CD4-positive, CD25-positive, alpha-beta regulatory T cell (primary cell): Measurements from ENCODE around the gene FAM149B1. TPM values are rescaled to one million over a fixed set of nuclear protein-coding genes. Genes with fewer than 3 reads are reported as not detected.

ENCODE experiments used
- ATAC-seq, 2 donors: fragments of 150-1000 bp; cut with Tn5 transposase; one replicate each; pipeline ENCODE4 v1.10.0; 2021; ENCODE audit warnings: low read depth in 2 of 2, moderate number of reproducible peaks in 2 of 2, moderate library complexity in 1 of 2
- DNase-seq, 3 donors: peaks; one replicate each; pipeline versions ENCODE4 v3.0.0 to v3.0.0-alpha.2; 2012 to 2022; ENCODE audit warnings: mixed read lengths in 1 of 3
- H3K27ac ChIP-seq: one replicate; pipeline ENCODE4 v1.7.0; 2013; ENCODE audit warnings: mild to moderate bottlenecking, low read length; ENCODE audit not compliant: insufficient read depth, poor library complexity, severe bottlenecking
- H3K27me3 ChIP-seq: one replicate; pipeline ENCODE4 v1.7.0; 2013; ENCODE audit warnings: low read length; ENCODE audit not compliant: control insufficient read depth, insufficient read depth
- H3K36me3 ChIP-seq: one replicate; pipeline ENCODE4 v1.7.0; 2013; ENCODE audit warnings: mild to moderate bottlenecking, low read length, moderate library complexity; ENCODE audit not compliant: control insufficient read depth, insufficient read depth
- H3K4me1 ChIP-seq: 2 replicates; pipeline ENCODE4 v1.7.0; 2013; ENCODE audit warnings: mild to moderate bottlenecking, low read length; ENCODE audit not compliant: insufficient read depth, control insufficient read depth, poor library complexity, severe bottlenecking
- H3K4me3 ChIP-seq: one replicate; pipeline ENCODE4 v1.7.0; 2013; ENCODE audit warnings: low read depth, mild to moderate bottlenecking, low read length, moderate library complexity
- H3K9me3 ChIP-seq, 2 experiments: 1 replicate in 1 of 2; 2 replicates in 1 of 2; pipeline ENCODE4 v1.7.0; 2013; ENCODE audit warnings: low read length in 2 of 2, mild to moderate bottlenecking in 1 of 2, moderate library complexity in 1 of 2; ENCODE audit not compliant: control insufficient read depth in 2 of 2
- H3K27ac Mint-ChIP-seq, 3 donors: one replicate each; pipeline ENCODE4 v1.8.0; 2020 to 2022; ENCODE audit warnings: mild to moderate bottlenecking in 3 of 3, mixed read lengths in 3 of 3, moderate library complexity in 2 of 3
- H3K27me3 Mint-ChIP-seq: one replicate; pipeline ENCODE4 v1.8.0; 2022; ENCODE audit warnings: mild to moderate bottlenecking, mixed read lengths
- H3K36me3 Mint-ChIP-seq: one replicate; pipeline ENCODE4 v1.8.0; 2020; ENCODE audit warnings: mixed read lengths
- H3K4me1 Mint-ChIP-seq, 4 donors: one replicate each; pipeline ENCODE4 v1.8.0; 2020 to 2022; ENCODE audit warnings: mixed read lengths in 4 of 4, mild to moderate bottlenecking in 1 of 4
- H3K4me3 Mint-ChIP-seq, 4 donors: one replicate each; pipeline ENCODE4 v1.8.0; 2020 to 2022; ENCODE audit warnings: mild to moderate bottlenecking in 4 of 4, mixed read lengths in 4 of 4, moderate library complexity in 3 of 4
- H3K9me3 Mint-ChIP-seq, 7 donors: one replicate each; pipeline ENCODE4 v1.8.0; 2020 to 2022; ENCODE audit warnings: mixed read lengths in 7 of 7, mild to moderate bottlenecking in 3 of 7, moderate library complexity in 2 of 7
- polyA plus RNA-seq, 4 donors: library from polyadenylated mRNA; unstranded; fragments of 300-500 nt; fragmentation: Illumina TruSeq; gene quantifications; one replicate each; pipeline ENCODE4 v1.2.3, GENCODE V29; 2021
- total RNA-seq: library from RNA; stranded (reverse); gene quantifications from one replicate; pipeline ENCODE4 v1.2.3, GENCODE V29; 2022

Gene FAM149B1
- total and polyA plus RNA-seq, 5 donors from 2014 or later, result 4.9 to 10.1 (median 5.2) TPM

DNA sequence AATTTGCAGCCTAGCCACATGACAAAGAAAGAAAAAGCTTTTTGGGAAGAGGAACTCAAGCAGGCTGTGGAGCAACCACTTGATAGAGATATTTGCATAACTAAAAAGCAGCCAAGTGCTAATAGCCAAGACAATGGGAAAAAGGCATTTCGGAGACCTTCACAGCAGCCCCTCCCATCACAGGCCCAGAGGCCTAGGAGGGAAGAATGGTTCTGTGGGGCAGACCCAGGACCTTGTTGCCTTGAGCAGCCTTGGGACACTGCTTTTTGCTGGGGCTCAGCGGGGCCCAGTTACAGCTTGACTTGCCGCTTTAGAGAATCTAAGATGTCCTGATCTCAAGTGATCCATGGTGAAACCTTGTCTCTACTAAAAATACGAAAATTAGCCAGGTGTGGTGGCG lies 38.5 kb downstream of the FAM149B1 start:
- H3K27ac Mint-ChIP-seq, result no peak overlapping the region
- ATAC-seq (no peak), DNase-seq (no peak)
- no peak overlapping the region for H3K4me3 Mint-ChIP-seq
- no peaks in the 10 kb centered on the region for H3K4me1 Mint-ChIP-seq
- no peaks in the 10 kb centered on the region for H3K27me3 Mint-ChIP-seq
- H3K27ac ChIP-seq, result no peak overlapping the region
- H3K9me3 ChIP-seq, result no peaks in the 10 kb centered on the region
- H3K36me3 ChIP-seq, result peaks cover 6% of the 10 kb centered on the region
- no peaks in the 10 kb centered on the region for H3K27me3 ChIP-seq
- no peaks in the 10 kb centered on the region for H3K4me1 ChIP-seq
- no peak overlapping the region for H3K4me3 ChIP-seq
- peaks cover 26% of the 10 kb centered on the region for H3K36me3 Mint-ChIP-seq
- peaks cover 0 to 5% (median 0%) of the 10 kb centered on the region in 7 donors for H3K9me3 Mint-ChIP-seq

DNA sequence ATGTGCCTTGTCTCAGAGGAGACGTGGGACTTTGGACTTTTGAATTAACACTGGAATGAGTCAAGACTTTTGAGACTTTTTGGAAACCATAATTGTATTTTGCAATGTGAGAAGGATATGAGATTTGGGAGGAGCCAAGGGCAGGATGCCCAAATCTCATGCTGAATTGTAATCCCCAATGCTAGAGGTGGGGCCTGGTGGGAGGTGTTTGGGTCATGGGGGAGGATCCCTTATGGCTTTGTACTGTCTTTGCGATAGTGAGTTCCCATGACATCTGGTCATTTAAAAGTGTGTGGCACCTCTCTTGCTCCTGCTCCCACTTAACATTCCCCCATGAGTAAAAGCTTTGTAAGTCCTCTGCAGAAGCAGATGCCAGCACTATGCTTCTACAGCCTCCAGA lies 40.0 kb downstream of the FAM149B1 start:
- H3K27me3 ChIP-seq, result no peaks in the 10 kb centered on the region
- no peaks in the 10 kb centered on the region for H3K4me1 Mint-ChIP-seq
- no peaks in the 10 kb centered on the region for H3K9me3 ChIP-seq
- DNase-seq (no peak), ATAC-seq (no peak)
- no peak overlapping the region for H3K27ac ChIP-seq
- peaks cover 28% of the 10 kb centered on the region for H3K36me3 Mint-ChIP-seq
- H3K4me3 ChIP-seq, result no peak overlapping the region
- no peak overlapping the region for H3K4me3 Mint-ChIP-seq
- H3K36me3 ChIP-seq, result peaks cover 6% of the 10 kb centered on the region
- no peaks in the 10 kb centered on the region for H3K27me3 Mint-ChIP-seq
- H3K9me3 Mint-ChIP-seq, result peaks cover 0 to 5% (median 0%) of the 10 kb centered on the region in 7 donors
- no peaks in the 10 kb centered on the region for H3K4me1 ChIP-seq
- no peak overlapping the region for H3K27ac Mint-ChIP-seq

DNA sequence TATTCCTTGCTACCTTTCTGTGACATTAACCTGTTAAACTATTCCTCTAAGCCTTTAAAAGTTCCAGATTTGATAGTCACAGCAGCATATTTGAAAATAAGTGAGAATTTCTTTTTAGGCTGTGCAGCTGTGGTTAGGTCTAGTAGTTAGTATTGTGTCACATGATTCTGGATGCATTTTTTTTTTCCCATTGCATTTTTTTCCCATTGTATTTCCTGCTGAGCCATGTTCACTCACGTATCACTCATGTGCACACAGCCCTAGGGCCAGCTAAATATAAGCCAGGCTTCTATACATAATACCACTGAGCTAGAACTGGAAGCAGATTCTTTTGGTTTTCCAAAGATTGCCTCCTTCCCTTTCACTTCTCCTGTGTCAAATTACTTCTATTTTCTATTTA lies 41.8 kb downstream of the FAM149B1 start:
- H3K4me1 ChIP-seq, result no peaks in the 10 kb centered on the region
- DNase-seq, result no peak
- Mint-ChIP-seq H3K4me1 (no peaks in the 10 kb centered on the region), H3K9me3 (peaks cover 0 to 5% (median 0%) of the 10 kb centered on the region in 7 donors), H3K27ac (peak overlapping the region in 1 of 3 donors; percentile 42), H3K27me3 (no peaks in the 10 kb centered on the region), H3K4me3 (no peak overlapping the region), H3K36me3 (peaks cover 40% of the 10 kb centered on the region)
- H3K4me3 ChIP-seq, result no peak overlapping the region
- no peaks in the 10 kb centered on the region for H3K27me3 ChIP-seq
- no peak overlapping the region for H3K27ac ChIP-seq
- ATAC-seq, result no peak
- H3K36me3 ChIP-seq, result peaks cover 6% of the 10 kb centered on the region
- no peaks in the 10 kb centered on the region for H3K9me3 ChIP-seq

GRCh38 chr10:73210395-73211105 lies 42.6 kb downstream of the FAM149B1 start:
- Mint-ChIP-seq H3K4me3 (no peak overlapping the region), H3K36me3 (peaks cover 36% of the 10 kb centered on the region), H3K4me1 (no peaks in the 10 kb centered on the region), H3K27ac (no peak overlapping the region), H3K27me3 (no peaks in the 10 kb centered on the region), H3K9me3 (peaks cover 0 to 5% (median 0%) of the 10 kb centered on the region in 7 donors)
- ATAC-seq (no peak), DNase-seq (no peak)
- Histone ChIP-seq H3K36me3 (peaks cover 6% of the 10 kb centered on the region), H3K27ac (no peak overlapping the region), H3K4me1 (no peaks in the 10 kb centered on the region), H3K4me3 (no peak overlapping the region), H3K27me3 (no peaks in the 10 kb centered on the region), H3K9me3 (no peaks in the 10 kb centered on the region)

GRCh38 chr10:73211106-73211811 lies 43.3 kb downstream of the FAM149B1 start:
- Mint-ChIP-seq H3K27me3 (no peaks in the 10 kb centered on the region), H3K27ac (no peak overlapping the region), H3K9me3 (peaks cover 0 to 2% (median 0%) of the 10 kb centered on the region in 7 donors), H3K4me3 (no peak overlapping the region), H3K4me1 (peaks cover 0 to 3% (median 0%) of the 10 kb centered on the region in 4 donors), H3K36me3 (peaks cover 38% of the 10 kb centered on the region)
- DNase-seq, result no peak
- Histone ChIP-seq H3K27ac (no peak overlapping the region), H3K36me3 (peaks cover 10% of the 10 kb centered on the region), H3K27me3 (no peaks in the 10 kb centered on the region), H3K9me3 (no peaks in the 10 kb centered on the region), H3K4me3 (no peak overlapping the region), H3K4me1 (no peaks in the 10 kb centered on the region)
- no peak for ATAC-seq

DNA sequence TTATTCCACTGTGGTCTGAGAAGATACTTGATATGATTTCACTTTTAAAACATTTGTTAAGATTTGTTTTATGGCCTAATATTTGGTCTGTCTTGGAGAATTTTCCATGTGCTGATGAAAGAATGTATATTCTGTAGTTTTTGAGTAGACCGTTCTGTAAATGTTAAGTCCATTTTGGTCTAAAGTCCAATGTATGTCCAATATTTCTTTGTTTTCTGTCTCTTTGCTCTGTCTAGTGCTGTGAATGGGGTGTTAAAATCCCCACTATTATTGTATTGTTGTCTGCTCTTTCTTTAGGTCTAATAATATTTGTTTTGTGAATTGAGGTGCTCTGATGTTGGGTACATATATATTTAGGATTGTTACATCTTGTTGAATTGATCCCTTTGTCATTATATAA lies 47.8 kb downstream of the FAM149B1 start:
- Mint-ChIP-seq H3K27ac (no peak overlapping the region), H3K9me3 (peaks cover 0 to 3% (median 0%) of the 10 kb centered on the region in 7 donors), H3K36me3 (peaks cover 51% of the 10 kb centered on the region), H3K4me1 (peaks cover 0 to 6% (median 2%) of the 10 kb centered on the region in 4 donors), H3K27me3 (no peaks in the 10 kb centered on the region), H3K4me3 (no peak overlapping the region)
- H3K4me1 ChIP-seq, result no peaks in the 10 kb centered on the region
- no peak overlapping the region for H3K4me3 ChIP-seq
- H3K9me3 ChIP-seq, result no peaks in the 10 kb centered on the region
- no peak overlapping the region for H3K27ac ChIP-seq
- H3K27me3 ChIP-seq, result no peaks in the 10 kb centered on the region
- peaks cover 20% of the 10 kb centered on the region for H3K36me3 ChIP-seq
- ATAC-seq (no peak), DNase-seq (no peak)

GRCh38 chr10:73217628-73218027 lies 49.7 kb downstream of the FAM149B1 start:
- Histone ChIP-seq H3K9me3 (no peaks in the 10 kb centered on the region), H3K27ac (no peak overlapping the region), H3K4me3 (no peak overlapping the region), H3K27me3 (no peaks in the 10 kb centered on the region), H3K36me3 (peaks cover 17% of the 10 kb centered on the region), H3K4me1 (no peaks in the 10 kb centered on the region)
- Mint-ChIP-seq H3K27me3 (no peaks in the 10 kb centered on the region), H3K9me3 (peaks cover 0 to 3% (median 0%) of the 10 kb centered on the region in 7 donors), H3K36me3 (peaks cover 59% of the 10 kb centered on the region), H3K4me1 (peaks cover 0 to 18% (median 2%) of the 10 kb centered on the region in 4 donors), H3K4me3 (no peak overlapping the region), H3K27ac (no peak overlapping the region)
- ATAC-seq, result no peak
- no peak for DNase-seq
